OCI-LY7 (cell line): ENCODE data around the gene HDAC4.

Source experiments
- CTCF ChIP-seq: fragments of 200-600 bp; sonication (generic); conservative IDR thresholded peaks from 2 replicates; pipeline ENCODE4 v1.5.1; 2014; ENCODE audit warnings: mild to moderate bottlenecking, antibody characterized with exemption, low read length, moderate library complexity, mixed read lengths
- EZH2phosphoT487 ChIP-seq: fragments of 200-600 bp; sonication (generic); IDR thresholded peaks from 2 replicates; pipeline ENCODE4 v1.6.1; 2018; ENCODE audit warnings: low read depth, borderline replicate concordance, mild to moderate bottlenecking, mixed run types, antibody characterized with exemption, low read length, moderate library complexity, mixed read lengths

GRCh38 chr2:239231231-239232194 lies 169.3 kb downstream of the HDAC4 start:
- TF ChIP-seq CTCF (no peak), EZH2phosphoT487 (no peak)
